Measurements from ENCODE around the gene SPAG9. TPM values are rescaled to one million over a fixed set of nuclear protein-coding genes. Genes with fewer than 3 reads are reported as not detected.
"Not testable (repeated sequence)": the region's sequence is repeated elsewhere in the genome, so short reads cannot be mapped to it uniquely, and the experiment has no call there.

SPAG9 gene
- total RNA-seq, 1 donor from 2014 or later: 49.4 TPM

DNA sequence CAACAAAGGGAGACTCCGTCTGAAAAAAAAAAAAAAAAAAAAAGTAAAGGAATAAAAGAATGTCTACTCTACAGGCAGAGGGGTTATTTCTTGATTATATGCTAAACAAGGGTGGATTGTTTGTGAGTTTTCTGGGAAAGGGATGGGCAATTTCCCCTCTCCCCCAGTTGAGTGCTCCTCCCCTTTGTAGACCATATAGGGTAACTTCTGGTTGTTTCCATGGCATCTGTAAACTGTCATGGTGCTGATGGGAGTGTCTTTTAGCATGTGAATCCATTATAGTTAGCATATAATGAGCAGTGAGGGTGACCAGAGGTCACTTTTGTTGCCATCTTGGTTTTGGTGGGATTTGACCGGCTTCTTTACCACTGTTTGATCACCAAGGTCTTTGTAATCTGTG lies 28.5 kb upstream of the SPAG9 start:
- DNase-seq (ENCODE audit: missing footprints) (no peak), ATAC-seq (no peak)
- intact Hi-C loops (cut with DNase I): no loop called here

DNA sequence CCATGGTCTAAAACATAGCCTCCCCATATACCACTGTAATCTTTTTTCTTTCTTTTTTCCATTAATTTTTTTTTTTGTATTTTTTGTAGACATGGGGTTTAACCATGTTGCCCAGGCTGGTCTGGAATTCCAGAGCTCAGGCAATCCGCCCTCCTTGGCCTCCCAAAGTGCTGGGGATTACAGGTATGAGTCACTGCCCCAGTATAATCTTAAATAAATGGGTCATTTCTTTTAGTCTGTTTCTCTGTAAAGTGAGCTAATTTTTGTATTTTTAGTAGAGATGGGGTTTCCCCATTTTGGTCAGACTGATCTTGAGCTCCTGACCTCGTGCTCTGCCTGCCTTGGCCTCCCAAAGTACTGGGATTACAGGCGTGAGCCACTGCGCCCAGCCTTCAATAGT lies 27.0 kb upstream of the SPAG9 start:
- DNase-seq (ENCODE audit: missing footprints): no peak
- intact Hi-C loops (cut with DNase I): no loop called here
- no peak for ATAC-seq

DNA sequence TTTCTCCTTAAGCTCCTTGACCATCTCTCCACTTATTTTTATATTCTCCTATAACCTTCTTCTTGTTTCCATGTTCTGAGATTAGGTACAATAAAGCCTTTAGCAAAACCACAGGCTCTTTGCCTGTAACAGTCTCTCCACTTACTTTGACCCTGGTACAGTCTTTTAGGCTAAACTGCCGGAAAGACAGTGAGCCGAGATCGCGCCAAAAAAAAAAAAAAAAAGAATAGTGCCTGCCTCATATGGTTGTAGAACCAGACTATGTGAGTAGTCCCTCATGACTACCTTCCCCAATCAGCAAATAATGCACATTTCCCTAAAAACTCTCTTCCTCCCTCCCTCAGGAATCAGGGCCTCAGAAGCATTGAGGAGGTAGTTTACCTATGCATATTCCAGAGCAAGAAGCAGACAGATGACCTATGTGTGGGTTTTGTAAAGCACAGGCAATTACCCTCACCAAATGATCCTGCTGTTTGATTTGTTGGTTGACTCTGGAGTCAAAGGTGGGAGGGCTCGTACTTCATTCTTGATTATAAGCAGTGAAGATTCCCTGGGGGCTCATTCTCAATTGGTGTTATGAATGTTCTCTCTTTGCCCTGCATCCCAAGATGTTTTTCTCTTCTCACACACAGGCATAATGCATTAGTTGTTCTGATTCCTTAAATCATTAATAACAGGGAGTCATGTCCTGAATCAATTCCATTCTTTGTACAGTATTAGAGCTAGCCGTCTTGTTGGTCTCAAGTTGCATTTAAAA lies 23.8 kb upstream of the SPAG9 start:
- ATAC-seq (no peak), DNase-seq (ENCODE audit: missing footprints) (no peak)
- intact Hi-C loops (cut with DNase I): no loop called here

DNA sequence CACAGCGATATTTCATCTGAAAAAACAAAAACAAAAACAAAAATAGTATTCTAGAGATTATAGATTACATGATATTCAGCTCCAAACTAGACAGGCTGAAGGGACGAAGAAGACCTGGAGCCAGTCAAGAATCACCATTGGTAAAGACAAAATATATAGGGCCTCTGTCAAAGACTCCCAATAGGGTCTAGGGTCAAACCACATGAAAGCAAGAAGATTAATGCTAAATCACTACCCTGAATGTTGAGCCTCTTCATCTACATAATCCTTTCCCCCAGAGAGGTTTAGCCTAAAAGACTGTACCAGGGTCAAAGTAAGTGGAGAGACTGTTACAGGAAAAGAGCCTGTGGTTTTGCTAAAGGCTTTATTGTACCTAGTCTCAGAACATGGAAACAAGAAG lies 21.9 kb upstream of the SPAG9 start:
- ATAC-seq: no peak
- no peak for DNase-seq (ENCODE audit: missing footprints)
- intact Hi-C loops (cut with DNase I): no loop called here

DNA sequence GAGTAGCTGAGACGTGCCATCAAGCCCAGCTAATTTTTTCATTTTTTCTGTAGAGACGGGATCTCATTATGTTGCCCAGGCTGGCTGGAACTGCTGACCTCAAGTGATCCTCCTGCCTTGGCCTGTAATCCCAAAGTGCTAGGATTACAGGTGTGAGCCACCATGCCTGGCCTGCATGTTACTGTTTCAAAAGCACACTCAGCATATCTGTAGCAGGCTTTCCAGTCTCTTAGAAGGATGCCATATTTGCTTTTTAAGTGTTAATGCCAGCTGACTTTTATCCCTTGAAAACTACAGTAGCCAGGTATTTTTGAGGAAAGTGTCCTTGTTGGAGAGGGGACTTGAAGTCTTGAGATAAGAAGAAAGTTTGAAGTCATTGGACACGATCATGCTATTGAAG lies 15.3 kb upstream of the SPAG9 start:
- intact Hi-C loops (cut with DNase I): no loop called here
- ATAC-seq (no peak), DNase-seq (ENCODE audit: missing footprints) (no peak)

DNA sequence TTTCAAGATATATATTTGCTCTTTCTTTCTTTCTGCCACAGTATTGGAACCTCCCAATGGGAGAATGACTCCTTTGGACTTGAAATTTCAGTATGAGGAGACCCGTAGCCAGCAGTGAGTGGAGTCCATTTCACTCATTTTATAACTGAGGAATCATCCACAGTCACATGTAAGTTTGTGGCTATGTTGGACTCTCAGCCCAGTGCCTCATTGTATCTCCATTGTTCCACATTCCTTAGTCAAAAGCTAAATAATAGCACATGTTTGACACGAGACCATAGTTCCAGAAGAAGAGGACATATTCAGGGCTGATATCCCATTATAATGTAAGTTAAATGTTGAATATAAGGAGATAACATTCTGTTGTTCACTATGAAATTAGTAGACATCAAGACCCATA lies 12.7 kb upstream of the SPAG9 start:
- intact Hi-C loops (cut with DNase I): no loop called here
- DNase-seq (ENCODE audit: missing footprints): no peak
- no peak for ATAC-seq

DNA sequence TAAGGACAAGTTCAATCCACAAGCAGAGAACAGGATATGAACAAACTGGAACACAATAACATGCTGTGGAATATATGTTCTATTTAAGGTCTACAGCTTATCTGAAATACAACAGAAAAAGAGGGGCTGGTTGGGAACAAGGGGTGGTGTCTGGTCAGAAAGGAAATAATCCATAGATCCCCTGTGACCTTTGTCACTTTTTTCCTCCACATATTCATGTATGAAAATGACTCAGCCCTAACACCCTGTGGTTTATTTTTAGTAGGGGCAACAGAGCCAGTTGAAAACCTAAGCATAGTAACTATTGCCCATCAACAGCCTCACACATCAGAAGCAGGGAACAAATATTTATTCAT lies 12.3 kb upstream of the SPAG9 start:
- intact Hi-C loops (cut with DNase I): no loop called here
- DNase-seq (ENCODE audit: missing footprints) (no peak), ATAC-seq (peak; percentile 72)

DNA sequence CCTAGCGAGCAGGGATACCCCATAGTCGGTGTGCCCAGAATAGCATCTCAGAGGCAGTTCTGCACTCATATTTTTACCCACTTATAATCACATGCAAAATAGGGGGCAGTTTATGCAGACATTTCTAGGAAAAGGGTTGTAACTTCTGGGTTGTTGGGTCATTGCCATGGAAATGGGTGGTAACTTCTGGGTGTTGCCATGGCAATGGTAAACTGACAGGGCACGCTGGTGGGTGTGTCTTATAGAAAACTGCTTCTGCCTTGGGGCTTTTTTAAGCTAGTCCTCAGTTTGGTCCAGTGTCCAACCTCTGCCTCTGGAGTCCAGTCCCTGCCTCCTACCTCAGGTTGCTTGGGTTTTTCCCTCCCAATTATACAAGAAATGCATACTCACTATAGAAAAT lies 7.4 kb upstream of the SPAG9 start:
- ATAC-seq: no peak
- DNase-seq (ENCODE audit: missing footprints): no peak
- intact Hi-C loops (cut with DNase I): no loop called here

DNA sequence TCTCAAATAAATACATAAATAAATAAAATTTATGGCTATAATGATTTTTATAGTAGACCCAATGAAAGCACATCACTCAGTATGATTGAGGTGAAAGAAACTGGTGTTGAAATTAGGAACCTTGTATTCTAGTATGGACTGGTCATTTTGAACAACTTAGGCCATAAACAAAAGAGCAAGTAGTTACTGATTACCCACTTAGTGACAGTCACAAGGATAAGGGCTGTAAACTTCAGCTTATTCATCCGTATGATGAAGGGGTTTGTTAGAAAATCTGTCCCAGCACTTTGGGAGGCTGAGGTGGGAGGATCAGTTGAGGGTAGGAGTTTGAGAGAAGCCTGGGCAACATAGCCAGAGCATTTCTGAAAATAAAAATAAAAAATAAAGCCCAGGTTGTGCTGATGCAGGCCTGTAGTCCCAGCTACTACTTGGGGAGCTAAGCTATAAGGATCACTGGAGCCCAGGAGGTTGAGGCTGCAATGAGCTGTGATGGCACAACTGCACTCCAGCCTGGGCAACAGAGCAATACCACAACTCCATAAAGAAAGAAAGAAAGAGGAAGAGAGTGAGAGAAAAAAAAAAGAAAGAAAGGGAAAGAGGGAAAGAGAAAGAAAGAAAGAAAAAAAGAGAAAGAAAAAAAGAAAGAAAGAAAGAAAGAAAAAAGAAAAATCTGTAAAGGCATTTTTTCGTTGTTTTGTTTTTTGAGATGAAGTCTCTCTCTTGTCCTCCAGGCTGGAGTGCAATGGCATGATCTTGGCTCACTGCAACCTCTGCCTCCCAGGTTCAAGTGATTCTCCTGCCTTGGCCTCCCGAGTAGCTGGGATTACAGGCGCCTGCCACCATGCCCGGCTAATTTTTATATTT lies 4.2 kb upstream of the SPAG9 start:
- DNase-seq (ENCODE audit: missing footprints) (no peak), ATAC-seq (no peak)
- intact Hi-C loops (cut with DNase I): no loop called here

DNA sequence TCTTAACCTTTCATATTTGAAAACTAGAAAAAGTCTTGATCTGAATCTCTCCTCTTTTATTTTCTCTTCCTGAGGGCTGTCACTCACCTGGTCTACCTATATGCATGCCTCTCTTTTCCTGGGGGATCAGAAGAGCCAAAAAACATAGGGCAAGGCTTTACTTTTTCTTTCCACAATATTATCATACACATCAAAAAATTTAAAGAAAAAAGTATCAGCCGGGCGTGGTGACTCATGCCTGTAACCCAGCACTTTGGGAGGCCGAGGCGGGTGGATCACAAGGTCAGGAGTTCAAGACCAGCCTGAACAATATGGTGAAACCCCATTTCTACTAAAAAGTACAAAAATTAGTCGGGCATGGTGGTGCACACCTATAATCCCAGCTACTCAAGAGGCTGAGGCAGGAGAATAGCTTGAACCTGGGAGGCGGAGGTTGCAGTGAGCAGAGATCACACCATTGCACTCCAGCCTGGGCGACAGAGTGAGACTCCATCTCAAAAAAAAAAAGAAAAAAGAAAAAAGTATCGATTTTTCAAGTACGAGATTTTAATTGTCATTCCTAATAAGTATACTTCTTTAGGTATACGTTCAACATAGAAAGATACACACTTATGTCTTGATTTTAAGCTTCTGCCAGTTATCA lies 1.9 kb upstream of the SPAG9 start:
- ATAC-seq; DNase-seq (ENCODE audit: missing footprints); intact Hi-C loops (cut with DNase I): not testable (repeated sequence)

DNA sequence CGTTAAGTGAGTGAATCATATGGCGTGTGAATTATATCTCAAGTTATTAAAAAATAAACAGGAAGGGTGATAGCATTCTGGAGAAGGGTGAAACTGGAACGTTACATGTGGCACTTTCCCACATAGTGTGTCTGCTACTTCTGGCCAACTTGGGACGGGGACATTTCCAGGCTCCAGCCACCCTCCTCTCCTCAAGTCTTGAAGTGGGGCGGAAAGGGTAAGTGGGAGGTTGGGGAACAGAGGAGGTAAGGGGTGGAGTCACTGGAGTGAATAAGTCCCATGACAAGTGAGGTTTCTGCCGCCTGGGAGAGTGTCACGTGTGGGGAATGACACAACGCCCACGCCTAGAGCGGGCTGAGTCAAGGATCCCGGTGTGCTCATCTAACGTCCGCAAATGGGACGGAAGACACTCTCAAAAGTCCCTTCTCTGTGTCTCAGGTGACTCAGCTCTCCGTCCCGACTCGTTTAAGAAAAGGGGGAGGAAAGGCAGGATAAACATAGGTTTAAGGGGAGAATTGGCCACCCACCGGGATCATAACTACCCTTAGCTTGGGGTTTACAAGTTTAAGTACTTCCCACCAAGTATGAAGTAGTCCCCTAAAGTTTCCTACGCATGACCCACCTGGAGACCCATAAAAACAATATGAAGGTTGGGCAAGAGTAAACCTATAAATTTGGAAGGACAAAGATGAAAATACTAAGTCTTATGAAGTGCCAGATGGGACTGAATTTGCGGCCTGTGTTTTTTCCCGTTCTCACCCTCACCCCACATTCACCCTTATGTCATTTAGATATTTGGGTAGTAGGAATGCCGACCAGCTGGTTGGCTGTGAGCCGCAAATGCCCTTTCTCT lies 1.2 kb upstream of the SPAG9 start:
- intact Hi-C loops (cut with DNase I): loop anchor here (1.0 kb wide), 2 partner anchors 31 to 44 kb away; partner anchors contain the start of genes NME1 and NME2
- ATAC-seq (peak; percentile 85), DNase-seq (ENCODE audit: missing footprints) (peak; percentile 92)

DNA sequence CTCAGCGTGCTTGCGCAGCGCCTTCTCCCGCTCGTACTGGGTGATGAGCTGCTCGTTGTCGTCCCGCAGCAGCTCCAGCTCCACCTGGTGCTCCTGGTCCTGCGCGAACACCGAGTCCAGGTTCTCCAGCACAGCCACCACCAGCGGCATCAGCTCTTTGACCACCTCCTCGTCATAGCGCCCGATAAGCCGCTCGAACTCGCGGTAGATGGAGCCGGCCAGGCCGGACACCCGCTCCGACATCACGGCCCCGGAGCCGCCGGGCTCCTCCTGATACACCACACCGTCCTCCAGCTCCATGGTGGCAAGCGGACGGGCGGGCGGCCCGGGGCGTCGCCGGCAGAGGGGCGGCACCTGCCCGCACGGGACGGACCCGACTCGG lies 320 bp downstream of the SPAG9 start:
- DNase-seq (ENCODE audit: missing footprints): no peak
- intact Hi-C loops (cut with DNase I): no loop called here
- peak; percentile 8 for ATAC-seq

DNA sequence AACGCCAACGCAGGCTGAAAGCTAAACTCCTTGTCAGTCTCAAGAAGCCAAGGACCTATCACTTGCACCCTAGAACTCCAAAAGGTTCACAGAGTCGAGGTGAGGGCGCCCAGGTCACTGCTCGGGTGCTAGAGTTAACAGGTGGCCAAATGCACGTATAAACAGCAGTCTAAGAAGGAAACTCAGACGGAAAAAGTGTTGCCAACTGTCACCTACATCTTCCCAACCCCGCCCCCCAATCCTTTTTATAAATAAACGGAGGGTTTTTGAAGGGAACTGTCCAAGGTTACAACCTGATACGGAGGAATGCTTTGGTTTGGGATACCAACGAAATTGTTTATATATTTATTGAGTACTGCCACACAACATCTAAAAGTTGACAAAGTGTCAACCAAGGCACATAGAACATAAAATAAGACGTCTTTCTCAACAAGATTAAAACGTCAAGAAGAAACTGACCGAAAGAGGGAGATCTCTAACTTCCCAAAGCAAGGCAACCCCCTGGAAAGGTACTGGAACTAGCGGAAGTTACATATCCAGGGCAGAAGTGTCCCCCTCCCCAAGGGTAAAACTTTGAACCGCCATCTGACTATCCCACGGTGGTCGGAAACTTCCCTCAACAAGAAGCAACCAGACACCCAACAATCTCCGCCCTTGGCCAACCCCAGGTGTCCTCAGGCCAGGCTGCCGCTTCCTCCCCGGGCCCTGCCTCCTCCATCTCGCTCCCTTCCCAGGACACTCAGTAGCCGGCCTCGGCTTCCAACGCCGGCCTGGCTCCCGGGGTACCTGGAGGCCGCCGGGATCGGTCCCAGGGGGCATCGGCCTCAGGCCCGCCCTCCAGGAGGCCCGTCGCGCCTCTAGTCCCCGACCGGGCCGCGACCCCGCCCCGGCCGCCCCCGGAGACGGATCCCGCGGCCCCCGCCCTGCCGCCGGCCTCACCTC lies 982 bp downstream of the SPAG9 start:
- DNase-seq (ENCODE audit: missing footprints) (peak; percentile 86), ATAC-seq (peak; percentile 17)
- intact Hi-C loops (cut with DNase I): no loop called here

DNA sequence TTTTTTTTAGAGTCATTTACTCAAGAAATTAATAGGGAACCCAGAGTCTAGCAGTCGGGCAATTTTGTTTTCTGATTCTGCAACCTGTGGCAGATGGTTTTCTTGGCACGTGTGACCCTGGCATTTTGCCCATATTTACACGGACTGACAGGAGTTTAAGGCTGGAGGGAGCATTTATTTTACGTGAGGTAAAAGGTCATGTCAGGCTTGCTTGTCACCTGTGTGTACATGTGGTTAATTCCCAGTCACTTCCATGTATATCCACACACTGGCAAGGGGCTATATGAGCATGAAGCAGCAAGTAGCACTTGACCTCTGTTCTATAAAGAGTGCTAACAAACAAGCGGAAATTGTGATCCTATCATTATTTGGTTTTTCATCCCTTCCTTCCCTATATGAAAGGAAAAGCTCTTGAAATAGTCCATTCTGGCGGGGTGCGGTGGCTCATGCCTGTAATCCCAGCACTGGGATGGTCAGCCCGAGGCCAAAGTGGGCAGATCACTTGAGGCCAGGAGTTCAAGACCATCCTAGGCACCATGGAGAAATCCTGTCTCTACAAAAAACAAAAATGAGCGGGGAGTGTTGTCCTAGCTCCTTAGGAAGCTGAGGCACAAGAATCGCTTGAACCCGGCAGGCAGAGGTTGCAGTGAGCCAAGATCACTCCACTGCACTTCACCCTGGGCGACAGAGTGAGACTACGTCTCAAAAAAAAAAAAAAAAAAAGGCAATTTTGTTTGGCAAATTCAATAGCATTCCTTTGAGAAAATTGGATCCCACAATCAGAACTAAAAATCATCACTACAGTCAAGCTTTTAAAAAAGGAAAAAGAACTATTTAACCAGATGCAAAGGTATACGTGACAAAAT lies 2.1 kb downstream of the SPAG9 start:
- ATAC-seq (no peak), DNase-seq (ENCODE audit: missing footprints) (no peak)
- intact Hi-C loops (cut with DNase I): no loop called here

DNA sequence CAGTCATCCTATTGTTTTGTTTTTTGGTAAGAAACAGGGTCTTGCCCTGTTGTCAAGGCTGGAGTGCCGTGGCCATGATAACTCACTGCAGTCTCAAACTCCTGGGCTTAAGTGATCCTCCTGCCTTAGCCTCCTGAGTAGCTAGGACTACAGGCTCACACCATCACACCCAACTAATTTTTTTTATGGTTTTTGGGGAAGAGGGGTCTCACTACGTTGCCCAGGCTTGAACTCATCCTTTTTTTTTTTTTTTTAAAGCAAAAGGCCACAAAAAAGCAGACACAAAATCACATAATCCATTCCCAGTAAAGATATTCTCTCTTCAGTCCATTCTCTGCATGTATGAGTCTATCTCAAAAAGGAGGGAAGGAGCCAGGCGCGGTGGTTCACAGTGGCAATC lies 5.5 kb downstream of the SPAG9 start:
- DNase-seq (ENCODE audit: missing footprints): no peak
- intact Hi-C loops (cut with DNase I): no loop called here
- no peak for ATAC-seq

DNA sequence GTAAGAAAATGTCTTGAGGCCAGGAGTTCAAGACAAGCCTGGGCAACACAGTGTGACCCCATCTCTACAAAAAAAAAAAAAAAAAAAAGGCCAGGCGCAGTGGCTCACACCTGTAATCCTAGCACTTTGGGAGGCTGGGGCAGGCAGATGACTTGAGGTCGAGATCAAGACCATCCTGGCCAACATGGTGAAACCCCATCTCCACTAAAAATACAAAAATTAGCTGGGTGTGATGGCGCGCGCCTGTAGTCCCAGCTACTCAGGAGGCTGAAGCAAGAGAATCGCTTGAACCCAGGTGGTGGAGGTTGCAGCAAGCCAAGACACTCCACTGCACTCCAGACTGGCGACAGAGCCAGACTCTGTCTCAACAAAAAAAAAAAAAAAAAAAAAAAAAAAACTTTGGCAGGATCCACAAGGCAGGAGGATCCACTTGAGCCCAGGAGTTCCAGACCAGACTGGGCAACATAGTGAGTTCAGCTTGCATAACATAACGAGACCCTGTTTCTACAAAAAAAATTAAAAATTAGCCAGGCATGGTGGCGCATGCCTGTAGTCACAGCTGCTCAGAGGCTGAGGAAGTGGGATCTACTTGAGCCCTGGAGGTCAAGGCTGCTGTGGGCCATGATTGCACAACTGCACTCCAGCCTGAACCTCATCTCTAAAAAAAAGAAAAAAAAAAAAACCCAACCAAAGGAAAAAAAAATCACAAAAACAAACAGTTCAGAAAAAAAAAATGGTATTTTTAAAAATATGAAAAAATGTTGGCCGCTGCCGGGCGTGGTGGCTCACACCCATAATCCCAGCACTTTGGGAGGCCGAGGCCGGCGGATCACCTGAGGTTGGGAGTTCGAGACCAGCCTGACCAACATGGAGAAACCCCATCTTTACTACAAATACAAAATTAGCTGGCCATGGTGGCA lies 8.1 kb downstream of the SPAG9 start:
- intact Hi-C loops (cut with DNase I): not testable (repeated sequence)
- peak; percentile 82 for DNase-seq (ENCODE audit: missing footprints)
- ATAC-seq: peak; percentile 95
